HG03469 (cell line): Measurements from ENCODE around the gene CTSW.
"Not testable (repeated sequence)": the region's sequence is repeated elsewhere in the genome, so short reads cannot be mapped to it uniquely, and the experiment has no call there.

Experiments
- ATAC-seq: cut with Tn5 transposase; IDR thresholded peaks from one replicate; pipeline ENCODE4 v1.9.1; 2021; ENCODE audit warnings: mild to moderate bottlenecking, moderate library complexity, moderate number of reproducible peaks; ENCODE audit not compliant: unreplicated experiment

The CTSW gene

DNA sequence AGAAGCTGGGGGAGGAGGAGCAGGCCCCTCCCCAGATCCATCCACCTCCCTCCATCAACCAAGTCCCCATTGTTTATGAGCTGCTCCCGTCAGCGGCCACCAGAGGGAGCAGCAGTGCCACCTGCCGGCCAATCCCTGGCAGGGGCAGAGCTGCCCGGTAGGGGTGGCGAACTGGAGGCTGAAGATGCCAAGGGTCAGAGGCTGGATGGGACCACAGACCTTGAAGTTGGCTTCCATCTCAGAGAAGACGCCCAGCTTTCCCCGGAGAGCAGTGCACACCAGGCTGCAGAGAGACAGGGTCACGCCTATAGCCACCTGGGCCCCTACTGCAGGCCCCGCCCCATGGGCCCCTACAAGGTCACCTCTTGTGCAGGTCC is 5.1 kb downstream of the CTSW start:
- ATAC-seq: no peak

DNA sequence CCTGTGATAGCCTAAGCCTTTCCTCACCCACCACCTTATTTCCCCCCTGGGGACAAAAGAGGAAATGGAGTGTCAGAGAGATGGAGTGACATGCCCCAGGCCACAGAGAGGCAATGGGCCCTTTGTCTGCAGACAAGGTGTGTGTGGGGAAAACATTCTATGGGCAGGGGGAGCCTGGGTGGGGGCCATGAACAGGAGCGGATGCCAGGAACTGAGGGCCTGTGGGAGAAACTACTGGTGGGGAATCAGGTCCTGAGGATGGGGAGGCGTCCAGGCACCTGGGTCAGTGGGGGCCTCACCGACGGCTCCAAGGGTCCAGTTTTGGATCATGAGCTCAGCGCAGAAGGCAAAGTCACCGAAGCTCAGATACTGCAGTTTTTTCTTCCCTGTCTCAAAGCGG is 5.6 kb downstream of the CTSW start:
- no peak for ATAC-seq

DNA sequence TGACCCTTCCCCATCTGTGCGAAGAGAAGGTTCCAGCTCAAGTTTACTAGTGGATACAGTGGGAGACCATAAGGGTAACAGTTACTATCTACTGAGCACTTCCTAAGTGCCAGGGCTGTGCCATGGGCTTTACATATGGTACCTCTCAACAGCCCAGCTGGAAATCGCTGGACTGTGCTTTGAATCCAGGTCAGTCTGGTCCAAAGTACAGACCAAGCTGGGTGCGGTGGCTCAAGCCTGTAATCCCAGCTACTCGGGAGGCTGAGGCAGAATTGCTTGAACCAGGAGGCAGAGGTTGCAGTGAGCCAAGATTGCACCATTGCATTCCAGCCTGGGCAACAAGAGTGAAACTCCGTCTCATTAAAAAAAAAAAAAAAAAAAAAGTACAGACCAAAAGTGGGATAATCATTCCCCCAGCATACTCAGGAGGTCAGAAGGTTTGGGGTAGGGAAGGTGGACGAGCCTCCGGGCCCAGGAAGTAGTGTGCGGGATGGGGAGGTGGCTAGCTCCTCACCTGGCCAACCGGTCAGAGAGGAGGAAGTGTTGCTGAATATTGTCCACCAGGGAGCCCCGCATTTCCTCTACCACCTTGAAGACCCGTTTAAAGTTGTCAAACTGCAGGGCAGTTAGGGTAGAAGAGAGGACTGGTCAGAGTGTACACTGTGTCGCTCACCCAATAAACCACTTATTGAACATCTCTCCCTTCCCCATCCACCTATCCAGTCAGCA is 6.3 kb downstream of the CTSW start:
- ATAC-seq: no peak

DNA sequence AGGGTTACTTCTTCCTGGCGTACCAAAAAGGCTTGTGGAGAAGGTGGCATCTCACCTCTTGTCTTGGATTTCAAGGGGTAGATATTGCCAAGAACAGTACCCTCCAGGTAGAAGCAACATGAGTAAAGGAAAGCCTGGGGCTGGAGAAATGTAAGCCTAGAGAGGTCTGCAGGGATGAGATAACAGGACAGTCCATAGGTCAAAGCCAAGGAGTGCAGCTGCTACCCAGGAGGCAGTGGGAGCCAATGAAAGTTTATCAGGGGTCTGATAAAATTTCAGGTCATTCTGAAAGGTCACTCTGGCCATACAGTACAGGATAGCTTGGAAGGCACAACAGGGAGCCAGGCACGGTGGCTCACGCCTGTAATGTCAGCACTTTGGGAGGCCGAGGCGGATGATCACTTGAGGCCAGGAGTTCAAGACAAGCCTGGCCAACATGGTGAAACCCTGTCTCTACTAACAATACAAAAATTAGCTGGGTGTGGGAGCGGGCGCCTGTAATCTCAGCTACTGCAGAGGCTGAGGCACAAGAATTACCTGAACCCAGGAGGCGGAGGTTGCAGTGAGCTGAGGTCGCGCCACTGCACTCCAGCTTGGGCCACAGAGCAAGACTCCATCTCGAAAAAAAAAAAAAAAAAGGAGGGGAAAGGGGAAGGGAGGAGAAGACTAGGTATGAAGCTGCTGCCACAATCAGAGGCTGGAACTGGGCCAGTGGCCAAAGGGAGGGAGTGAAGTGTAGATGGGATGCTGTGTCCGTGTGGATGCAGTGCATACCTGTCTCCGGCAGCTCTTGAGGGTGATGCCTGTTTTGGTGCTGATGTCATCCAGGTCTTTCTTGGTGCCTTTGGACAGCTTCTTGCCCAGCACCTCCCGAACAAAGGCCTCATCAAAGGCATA is 7.4 kb downstream of the CTSW start:
- ATAC-seq: no peak

DNA sequence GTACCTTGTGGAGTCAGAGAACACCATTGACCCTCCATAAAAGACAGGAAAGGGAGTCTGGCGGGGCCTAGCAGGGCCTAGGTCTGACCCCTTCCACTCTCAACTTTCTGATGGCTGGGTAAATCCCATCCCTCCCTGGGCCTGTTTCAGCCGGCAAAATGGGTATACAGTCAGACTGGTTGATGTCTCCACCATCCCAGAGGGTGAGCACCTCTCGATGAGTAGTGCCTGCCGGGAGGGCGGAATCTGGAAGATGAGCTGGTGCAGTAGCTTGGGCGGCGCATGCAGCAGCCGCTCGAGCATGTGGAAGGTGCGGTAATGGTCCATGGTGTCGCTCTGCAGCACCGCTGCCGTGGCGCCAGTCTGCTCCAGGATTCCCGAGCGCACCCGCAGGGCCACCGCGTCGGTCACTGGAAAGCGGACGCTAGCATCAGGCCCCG is 8.1 kb downstream of the CTSW start:
- ATAC-seq: no peak

DNA sequence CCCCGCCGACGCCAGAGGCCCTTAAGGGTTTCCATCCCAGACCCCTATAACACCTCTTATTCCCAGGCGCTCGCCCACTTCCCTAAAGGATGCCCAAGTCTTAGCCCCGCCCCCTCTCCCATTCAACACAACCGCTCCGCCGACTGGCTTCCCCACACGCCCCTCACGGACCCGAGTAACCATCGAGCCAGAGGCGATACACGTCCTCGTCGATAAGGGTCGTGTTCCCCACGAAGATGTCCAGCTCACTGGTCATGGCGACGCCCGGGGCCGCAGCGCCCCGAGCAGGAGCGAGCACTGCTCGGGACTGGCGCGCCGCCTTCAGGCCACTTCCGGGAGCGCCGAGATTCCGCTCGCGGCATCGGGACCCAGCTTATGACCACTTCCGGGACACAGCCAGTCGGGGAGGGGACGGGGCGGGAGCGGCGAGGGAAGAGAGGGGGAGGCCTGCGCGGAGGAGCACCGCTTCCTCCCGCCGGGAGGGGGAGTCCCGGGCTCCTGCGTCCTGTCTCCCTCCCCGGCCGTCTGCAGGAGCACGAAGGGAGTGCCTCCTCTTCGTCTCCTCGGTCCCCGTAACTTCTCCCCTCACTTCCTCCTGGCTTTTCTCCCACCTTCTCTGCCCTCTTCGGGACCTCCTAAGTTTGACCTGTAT is 8.7 kb downstream of the CTSW start, which contains the start of gene FIBP:
Gene FIBP (minus strand): TSS at position 309 of the 652 bp plus-strand sequence. CDS start 53 bp downstream, at position 256.
- peak; percentile 25 for ATAC-seq

DNA sequence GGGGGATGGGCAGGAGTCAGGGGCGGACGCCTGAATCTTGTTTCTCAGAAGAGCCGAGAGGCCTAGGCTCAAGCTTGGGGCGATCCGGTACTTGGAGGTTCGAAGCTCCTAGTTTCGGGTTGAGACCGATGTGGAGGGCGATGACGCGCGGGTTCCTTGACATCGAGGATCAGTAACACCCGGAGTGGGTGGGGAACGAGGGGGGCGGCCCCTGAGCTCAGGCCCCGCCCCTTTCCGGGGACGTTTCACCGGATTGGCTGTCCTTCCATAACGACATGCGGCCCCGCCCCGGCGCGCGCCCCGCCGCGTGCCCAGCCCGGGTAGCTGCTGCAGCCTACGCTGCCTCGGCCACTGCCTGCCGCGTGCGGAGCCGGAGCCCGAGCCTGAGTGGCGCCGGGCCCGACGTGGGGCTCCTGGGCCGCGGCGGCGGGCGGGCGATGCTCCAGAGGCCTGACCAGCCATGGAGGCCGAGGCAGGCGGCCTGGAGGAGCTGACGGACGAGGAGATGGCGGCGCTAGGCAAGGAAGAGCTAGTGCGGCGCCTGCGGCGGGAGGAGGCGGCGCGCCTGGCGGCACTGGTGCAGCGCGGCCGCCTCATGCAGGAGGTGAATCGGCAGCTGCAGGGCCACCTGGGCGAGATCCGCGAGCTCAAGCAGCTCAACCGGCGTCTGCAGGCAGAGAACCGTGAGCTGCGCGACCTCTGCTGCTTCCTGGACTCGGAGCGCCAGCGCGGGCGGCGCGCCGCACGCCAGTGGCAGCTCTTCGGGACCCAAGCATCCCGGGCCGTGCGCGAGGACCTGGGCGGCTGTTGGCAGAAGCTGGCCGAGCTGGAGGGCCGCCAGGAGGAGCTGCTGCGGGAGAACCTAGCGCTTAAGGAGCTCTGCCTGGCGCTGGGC is 10.9 kb downstream of the CTSW start, which contains the start of gene CCDC85B:
Gene CCDC85B (plus strand): TSS at position 350 of the 895 bp plus-strand sequence. CDS start 111 bp downstream, at position 461.
- ATAC-seq: no peak

DNA sequence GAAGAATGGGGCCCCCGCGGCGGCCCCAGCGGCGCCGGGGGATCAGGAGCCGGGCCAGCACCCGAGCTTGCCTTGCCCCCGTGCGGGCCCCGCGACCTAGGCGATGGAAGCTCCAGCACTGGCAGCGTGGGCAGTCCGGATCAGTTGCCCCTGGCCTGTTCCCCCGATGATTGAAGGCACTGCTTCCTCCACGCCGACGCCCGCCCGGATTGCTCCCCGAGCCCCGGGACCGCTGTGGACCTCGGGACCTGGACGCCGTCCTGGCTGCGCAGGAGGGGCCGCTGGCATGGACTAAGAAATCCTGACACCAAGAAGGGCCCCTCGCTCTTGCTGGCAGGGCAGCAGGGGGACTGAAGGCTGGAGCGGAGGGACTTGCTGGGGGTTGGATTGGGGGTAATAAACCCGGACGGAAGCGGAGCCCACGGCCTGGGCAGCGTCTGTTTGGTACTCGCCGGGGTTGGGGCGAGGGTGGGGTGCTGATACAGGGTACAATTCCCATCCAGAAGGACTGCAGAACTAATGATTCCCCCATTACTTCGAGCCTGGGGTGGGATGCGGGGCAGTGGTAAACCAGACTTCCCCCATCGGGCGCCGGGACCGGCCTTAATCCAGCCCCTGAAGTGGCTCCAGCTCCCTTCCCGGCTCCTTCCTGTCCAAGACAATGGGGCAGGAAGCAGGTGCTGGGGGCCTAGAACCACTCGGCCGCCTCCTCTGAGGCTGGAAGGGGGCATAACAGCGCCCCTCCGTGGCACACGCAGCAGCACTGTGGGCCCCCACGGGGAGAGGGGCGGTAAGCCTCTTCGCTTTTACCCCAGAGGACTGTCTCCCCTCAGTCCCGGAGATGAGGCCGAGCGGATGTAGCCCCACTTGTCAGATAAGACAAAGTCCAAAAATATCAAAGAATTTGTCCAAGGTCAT is 11.8 kb downstream of the CTSW start:
- ATAC-seq: no peak

DNA sequence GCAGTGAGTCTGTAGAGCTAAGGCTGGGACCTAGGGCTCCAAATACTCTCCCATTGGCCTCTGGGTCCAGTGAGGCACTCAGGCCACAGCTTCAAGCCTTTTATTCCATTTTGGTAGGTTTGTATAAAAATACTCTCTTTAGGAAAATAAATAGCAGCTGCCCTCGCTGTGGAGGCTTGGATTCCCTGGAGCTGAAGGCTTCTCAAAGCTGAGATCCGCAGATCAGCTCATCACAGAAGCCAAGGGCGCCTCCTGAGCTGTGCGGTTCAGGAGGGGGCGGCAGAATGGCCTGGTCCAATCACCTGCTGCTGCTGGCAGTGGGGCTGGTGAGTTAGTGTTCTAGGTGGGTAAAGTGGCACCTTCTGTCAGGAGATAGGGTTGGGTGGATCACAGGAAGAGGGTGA is 12.5 kb downstream of the CTSW start:
- not testable (repeated sequence) for ATAC-seq

DNA sequence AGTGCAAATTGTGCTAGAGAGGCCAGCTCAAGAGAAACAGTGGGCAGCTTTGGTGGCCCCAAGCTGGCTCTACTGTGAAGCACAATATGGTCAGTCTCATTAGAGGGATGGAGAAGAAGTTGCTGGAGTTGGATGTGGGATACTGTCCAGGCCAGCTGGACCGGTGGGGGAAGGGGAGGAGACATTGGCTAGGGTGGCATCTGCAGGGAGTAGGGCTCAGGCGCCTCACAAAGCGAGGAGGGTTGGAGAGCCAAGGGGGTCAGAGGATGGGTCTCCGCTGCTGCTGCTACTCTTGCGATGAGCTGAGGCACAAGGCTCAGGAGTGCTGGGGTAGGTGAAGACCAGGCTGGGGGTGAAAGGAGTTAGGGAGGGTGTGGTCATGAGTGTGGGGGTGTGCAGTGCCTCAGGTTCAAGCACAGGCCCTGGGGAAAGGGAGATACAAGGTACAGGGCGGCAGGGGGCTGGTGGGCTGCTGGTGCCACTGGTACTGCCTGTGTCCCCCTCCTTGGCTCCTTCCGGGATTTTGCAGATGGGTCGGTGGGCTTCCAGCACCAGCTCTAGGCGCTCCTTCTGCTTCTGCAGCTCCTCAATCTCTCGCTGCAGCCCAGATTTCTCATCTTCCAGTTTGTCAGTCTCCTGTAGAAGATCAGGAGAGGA is 13.2 kb downstream of the CTSW start:
- no peak for ATAC-seq

DNA sequence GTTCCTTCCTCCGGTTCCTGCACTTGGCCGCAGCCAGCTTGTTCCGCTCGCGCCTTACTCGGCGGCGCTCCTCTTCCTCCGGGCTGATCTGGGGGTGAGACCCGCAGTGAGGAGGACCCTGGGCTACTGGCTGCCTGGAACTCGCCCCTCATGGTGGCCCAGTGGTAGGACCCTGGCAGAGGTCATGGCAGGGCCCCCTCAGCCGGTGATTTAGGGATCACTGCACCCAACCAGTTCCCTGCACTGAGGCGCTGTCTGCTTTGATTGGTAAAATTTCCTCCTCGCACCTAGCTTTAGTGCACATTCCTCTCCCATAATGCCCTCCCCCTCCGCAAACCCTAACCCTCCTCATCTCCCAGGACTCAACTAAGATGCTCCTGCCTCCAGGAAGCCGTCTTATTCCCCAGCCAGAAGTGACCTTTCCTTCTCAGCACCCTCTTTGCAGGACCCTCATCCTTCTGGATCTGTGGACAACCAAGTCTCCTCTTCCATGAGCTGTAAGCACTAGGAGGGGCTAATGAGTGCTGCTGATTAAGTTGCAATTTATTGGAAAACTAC is 14.5 kb downstream of the CTSW start:
- no peak for ATAC-seq

DNA sequence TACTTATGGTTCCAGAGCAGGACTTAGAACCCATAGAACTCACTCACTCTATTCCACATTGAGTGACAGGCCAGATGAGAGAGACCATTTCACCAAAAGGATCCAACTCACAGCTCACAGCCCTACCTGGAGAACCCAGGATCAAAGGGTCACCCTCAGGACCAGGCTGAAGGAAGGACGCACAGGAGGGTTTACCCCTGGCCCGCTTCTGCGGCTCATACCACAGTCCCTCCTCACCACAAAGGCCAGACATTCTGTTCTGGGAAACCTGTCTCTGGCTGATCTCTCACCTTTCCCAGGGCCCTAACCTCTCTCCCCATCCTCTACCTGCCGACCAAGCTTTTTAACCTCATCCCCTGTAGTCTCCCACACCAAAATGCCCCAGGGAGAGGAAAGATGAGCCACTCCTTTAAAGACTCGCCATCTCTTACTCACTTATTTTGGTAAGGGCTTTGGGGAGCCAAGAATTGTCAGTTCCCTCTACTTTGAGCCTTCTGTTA is 15.9 kb downstream of the CTSW start:
- no peak for ATAC-seq

DNA sequence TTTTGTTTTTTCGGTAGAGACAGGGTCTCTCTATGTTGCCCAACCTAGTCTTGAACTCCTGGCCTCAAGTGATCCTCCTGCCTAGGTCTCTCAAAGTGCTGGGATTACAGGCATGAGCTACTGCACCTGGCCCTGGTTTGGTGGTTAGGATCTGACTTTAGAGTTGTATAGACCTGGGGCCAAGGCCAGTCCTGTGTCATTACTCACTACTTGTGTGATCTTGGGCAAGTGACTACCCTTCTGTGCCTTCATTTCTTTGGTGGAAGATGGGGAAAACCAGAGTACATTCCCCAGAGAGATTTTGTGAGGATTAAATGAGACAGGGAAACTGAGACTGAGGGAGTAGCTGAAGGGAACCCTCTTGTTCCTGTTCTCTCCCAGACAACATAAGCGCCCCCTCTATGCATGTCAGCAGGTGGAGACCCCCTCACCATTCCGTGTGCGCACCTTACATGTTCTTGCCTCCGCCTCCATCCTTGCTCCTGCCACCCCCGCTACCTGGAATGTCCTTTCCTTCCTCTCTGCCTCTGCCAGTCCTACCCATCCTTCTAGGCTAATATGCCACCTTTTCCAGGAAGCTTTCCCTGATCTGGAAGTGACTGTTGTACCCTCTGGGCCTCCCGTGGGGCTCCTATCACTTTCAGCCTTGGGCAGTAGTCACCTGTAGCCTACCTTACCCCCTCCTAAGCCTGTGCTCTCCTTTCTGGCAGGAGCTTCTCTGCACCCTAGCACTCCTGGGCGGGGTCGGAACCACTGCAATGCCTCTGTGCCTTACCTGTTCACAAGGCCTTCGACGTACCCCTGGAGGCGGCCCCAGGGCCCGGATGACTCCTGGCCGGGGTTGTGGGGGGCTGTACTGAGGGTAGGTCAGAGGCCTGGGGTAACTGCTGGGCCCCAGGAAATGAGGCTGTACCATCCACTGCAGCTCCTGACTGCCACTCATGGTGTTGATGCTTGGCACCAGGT is 16.7 kb downstream of the CTSW start:
- no peak for ATAC-seq

DNA sequence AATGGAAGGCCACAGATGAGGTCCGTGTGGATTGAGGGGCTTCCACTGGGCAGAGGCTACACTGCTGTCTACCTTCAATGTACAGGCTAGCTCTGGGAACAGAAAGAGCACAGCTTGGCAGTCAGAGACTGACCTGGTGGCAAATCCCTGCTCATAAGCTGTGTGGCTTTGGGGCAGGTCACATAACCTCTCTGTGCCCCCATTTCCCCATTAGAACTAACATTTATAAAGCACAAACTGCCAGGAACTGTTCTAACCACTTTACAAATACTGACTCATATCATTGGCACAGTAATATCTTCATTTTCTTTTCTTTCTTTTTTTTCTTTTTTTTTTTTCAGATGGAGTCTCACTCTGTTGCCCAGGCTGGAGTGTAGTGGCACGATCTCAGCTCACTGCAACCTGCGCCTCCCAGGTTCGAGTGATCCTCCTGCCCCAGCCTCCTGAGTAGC is 17.4 kb downstream of the CTSW start:
- no peak for ATAC-seq

DNA sequence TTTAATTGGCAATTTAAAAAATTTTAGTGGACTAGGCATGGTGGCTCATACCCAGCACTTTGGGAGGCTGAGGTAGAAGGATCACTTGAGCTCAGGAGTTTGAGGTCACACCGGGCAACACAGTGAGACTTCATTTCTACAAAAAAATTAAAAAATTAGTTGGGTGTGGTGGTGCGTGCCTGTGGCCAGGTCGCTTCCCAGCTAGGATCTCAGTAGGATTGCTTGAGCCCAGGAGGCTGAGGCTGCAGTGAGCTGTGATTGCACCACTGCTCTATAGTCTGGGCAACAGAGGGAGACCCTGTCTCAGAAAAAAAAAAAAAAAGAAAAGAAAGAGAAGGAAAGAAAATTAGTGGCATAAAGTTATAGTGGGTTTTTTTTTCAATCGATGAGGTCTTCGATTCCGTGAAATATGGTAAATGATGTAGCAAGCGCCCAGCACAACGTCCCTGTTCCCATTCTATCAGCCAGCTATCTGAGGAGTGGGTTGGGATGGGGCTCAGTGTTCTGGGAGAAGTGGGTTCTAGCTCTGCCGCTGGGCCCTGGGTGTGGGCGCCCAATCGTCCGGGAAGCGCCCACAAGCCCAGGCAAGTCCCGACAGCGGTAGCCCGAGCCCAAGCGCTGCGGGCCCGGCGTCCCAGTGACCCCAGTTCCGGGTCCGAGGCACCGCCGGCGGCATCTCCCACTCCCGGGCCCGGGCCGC is 19.2 kb downstream of the CTSW start:
- ATAC-seq: no peak

DNA sequence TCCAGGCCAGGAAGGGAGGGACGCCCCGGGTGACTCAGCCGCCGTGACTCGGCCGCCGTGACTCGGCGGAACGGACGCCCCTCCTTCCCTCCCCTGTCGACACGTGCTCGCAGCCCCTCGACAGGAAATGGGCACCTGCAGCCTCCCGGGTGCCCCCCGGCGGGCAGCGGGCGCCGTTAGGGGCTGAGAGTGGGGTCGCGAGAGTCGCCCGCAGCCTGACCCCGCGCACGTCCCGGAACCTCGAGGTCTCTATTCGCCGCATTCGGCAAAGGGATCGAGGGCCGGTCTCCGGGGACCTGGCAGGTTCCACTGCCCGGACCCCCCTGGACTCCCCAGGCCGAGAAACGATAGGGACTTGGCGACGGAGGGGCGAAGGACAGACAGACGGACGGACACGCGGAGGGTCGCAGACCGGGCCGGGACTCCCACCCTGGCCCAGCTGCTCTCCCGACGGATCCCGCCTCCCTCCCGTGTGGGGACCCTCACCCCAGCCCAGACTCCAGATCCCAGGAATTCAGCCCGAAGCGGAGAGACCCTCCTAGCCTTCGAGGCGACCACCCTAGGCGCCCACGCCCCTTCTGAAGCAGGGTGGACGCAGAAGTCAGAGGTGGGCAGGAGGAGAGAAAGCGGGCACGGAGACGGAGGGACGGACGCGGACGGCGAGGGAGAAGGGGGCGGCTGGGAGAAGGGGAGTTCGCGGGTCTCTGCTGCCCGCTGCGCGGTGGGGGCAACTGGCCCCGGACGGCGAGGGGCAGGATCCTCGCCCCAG is 19.9 kb downstream of the CTSW start:
- no peak for ATAC-seq
